SK-MEL-5 (cell line): ENCODE results near the gene KRT39. TPM values are rescaled to one million over a fixed set of nuclear protein-coding genes. Genes with fewer than 3 reads are reported as not detected.
"Not testable (repeated sequence)": the region's sequence is repeated elsewhere in the genome, so short reads cannot be mapped to it uniquely, and the experiment has no call there.

Source experiments
- DNase-seq: peaks from one replicate; pipeline ENCODE4 v3.0.0-alpha.2; 2016; ENCODE audit warnings: low read depth, low spot score
- in situ Hi-C: cut with HindIII; loops from 2 replicates; pipeline ENCODE4 v1.10.0; 2016; ENCODE audit warnings: low sequenced_read_pairs, high pct_unique_total_duplicates, low pct_unique_long_range_greater_than_20kb
- small RNA-seq, 2 experiments: library from RNA; depleted of rRNA; stranded (forward); fragments of <200 nt; gene quantifications; one replicate each; pipeline ENCODE3, GENCODE V24; 2014
- total RNA-seq: library from RNA; depleted of rRNA; stranded (reverse); fragments of >200 nt; shearing (Covaris generic); gene quantifications from 2 replicates; pipeline ENCODE4 v1.2.3, GENCODE V29; 2014; rRNA removed

KRT39 gene
- total RNA-seq, 1 experiment from 2014 or later = not detected

DNA sequence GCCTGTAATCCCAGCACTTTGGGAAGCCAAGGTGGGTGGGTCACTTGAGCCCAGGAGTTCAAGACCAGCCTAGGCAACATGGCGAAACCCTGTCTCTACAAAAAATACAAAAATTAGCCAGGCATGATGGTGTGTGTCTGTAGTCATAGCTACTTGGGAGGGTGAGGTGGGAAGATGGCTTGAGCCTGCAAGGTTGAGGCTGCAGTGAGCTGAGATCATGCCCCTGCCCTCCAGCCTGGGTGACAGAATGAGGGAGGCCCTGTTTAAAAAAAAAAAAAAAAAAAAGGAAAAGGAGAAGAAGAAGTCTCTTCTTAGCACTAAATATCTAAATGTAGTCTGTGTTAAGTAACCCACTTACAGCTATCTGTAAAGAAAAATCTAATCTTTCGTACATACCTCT is 49.6 kb downstream of the KRT39 start:
- DNase-seq, in situ Hi-C loops: not testable (repeated sequence)

- peak; percentile 30 for DNase-seq
- in situ Hi-C loops = no loop called here
Measured at GRCh38 chr17:40916366-40916765, 50.4 kb downstream of the KRT39 start.

- no peak for DNase-seq
- in situ Hi-C loops = no loop called here
Measured at GRCh38 chr17:40915721-40916256, 51.0 kb downstream of the KRT39 start.

DNA sequence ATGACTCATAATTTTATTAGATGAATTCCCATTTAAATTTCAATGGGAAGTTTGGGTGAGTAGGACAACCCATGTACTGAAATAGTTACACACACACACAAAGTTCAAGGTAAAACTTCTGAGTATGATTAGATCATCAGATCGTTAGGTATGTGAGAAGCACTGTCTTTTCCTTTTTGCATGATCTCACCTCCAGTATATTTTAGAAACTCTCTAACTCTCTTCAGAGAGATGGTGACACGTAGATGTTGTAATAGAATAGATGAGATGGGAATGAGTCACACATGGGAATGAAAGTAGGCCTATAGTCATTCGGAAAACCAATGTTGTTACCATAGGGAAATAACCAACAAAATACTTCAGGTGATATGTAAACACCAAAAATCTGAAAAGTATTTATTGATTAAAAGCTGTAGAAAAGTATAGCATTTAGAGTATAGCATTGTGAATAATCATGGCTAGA is 51.5 kb downstream of the KRT39 start:
- no peak for DNase-seq
- in situ Hi-C loops = no loop called here

DNA sequence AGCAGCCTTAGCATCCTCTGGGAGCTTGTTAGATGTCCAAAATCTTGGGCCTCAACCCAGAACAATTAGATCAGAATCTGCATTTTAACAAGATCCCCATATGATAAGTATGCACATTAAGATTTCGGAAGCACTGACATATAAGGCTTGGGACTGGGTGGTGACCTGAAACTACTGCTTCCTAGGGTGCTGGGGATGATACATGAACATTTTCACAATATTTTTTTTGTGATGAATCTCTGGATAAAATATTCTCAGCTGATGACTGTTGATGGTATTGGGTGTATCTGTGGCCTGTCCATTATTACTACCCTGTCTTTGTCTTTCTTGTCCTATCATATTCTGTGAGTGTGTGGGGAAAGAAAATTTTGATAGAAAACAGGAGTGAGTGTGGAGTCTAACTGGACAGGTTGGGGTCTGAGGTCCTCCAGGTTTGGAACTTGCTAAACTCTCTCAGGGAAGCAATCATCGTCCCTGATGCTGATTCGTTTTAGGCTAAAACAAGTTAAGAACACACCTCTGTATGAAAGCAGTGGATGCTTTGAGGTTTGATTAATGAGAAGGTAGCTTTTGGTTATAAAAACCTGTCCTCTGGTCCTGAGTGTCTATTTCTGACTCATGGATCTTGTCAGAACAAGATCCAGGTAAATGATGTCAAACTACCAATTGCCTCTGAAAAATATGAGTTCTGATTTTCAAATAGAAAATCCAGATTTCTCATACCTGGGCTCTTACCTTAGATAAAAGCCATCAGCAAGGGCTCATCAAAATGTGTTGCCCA is 52.5 kb downstream of the KRT39 start:
- in situ Hi-C loops = no loop called here
- no peak for DNase-seq

GRCh38 chr17:40912486-40913210 is 54.1 kb downstream of the KRT39 start:
- DNase-seq = no peak
- in situ Hi-C loops = no loop called here

GRCh38 chr17:40910441-40910841 is 56.3 kb downstream of the KRT39 start:
- in situ Hi-C loops = no loop called here
- peak; percentile 43 for DNase-seq

- DNase-seq = no peak
- in situ Hi-C loops = no loop called here
Measured at GRCh38 chr17:40909755-40910154, 57.0 kb downstream of the KRT39 start.

GRCh38 chr17:40909351-40909750 is 57.4 kb downstream of the KRT39 start:
- in situ Hi-C loops = no loop called here
- DNase-seq = peak; percentile 89

Small RNA genes within 50 kb of the gene (small RNA-seq; reads per million reads assigned to genes)
- 0 reads per million in 2 experiments for gene KRTAP3-4P

Other genes starting within 250 kb of the KRT39 start
- 0.05 and 0.27 TPM in 2 replicates for gene KRT25, start 211.6 kb downstream of the KRT39 start, total RNA-seq
- gene KRT26, start 194.7 kb downstream of the KRT39 start, total RNA-seq = not detected in 2 replicates
- gene KRT27, start 184.4 kb downstream of the KRT39 start, total RNA-seq = 5.9 and 6.9 TPM in 2 replicates
- not detected in 2 replicates for gene KRT28, start 167.0 kb downstream of the KRT39 start, total RNA-seq
- gene KRT10, start 144.3 kb downstream of the KRT39 start, total RNA-seq = 8.1 and 15.9 TPM in 2 replicates
- gene KRT12, start 99.7 kb downstream of the KRT39 start, total RNA-seq = 0.59 and 0.82 TPM in 2 replicates
- gene KRT20, start 81.7 kb downstream of the KRT39 start, total RNA-seq = not detected in 2 replicates
- gene KRT23, start 29.3 kb downstream of the KRT39 start, total RNA-seq = not detected in 2 replicates
- gene KRT40, start 17.4 kb upstream of the KRT39 start, total RNA-seq = not detected in 2 replicates
- not detected in 2 replicates for gene KRTAP3-3, start 27.2 kb upstream of the KRT39 start, total RNA-seq
- gene KRTAP3-2, start 33.0 kb upstream of the KRT39 start, total RNA-seq = not detected in 2 replicates
- gene KRTAP3-1, start 42.2 kb upstream of the KRT39 start, total RNA-seq = not detected in 2 replicates
- gene KRTAP1-5, start 60.3 kb upstream of the KRT39 start, total RNA-seq = not detected in 2 replicates
- gene KRTAP1-4, start 63.2 kb upstream of the KRT39 start, total RNA-seq = not detected in 2 replicates
- gene KRTAP1-3, start 67.9 kb upstream of the KRT39 start, total RNA-seq = not detected in 2 replicates
- not detected in 2 replicates for gene KRTAP1-1, start 74.5 kb upstream of the KRT39 start, total RNA-seq
- not detected in 2 replicates for gene KRTAP2-1, start 80.4 kb upstream of the KRT39 start, total RNA-seq
- gene KRTAP2-2, start 88.3 kb upstream of the KRT39 start, total RNA-seq = not detected in 2 replicates
- not detected in 2 replicates for gene KRTAP2-3, start 93.2 kb upstream of the KRT39 start, total RNA-seq
- gene KRTAP2-4, start 98.9 kb upstream of the KRT39 start, total RNA-seq = not detected in 2 replicates
- not detected in 2 replicates for gene KRTAP4-7, start 117.2 kb upstream of the KRT39 start, total RNA-seq
- gene KRTAP4-8, start 131.2 kb upstream of the KRT39 start, total RNA-seq = not detected in 2 replicates
- gene KRTAP4-16, start 135.3 kb upstream of the KRT39 start, total RNA-seq = not detected in 2 replicates
- gene KRTAP4-9, start 138.4 kb upstream of the KRT39 start, total RNA-seq = not detected in 2 replicates
- not detected in 2 replicates for gene KRTAP4-11, start 151.4 kb upstream of the KRT39 start, total RNA-seq
- gene KRTAP4-12, start 157.2 kb upstream of the KRT39 start, total RNA-seq = not detected in 2 replicates
- not detected in 2 replicates for gene KRTAP4-6, start 173.6 kb upstream of the KRT39 start, total RNA-seq
- gene KRTAP4-5, start 182.9 kb upstream of the KRT39 start, total RNA-seq = not detected in 2 replicates
- not detected in 2 replicates for gene KRTAP4-4, start 193.8 kb upstream of the KRT39 start, total RNA-seq
- not detected in 2 replicates for gene KRTAP4-3, start 201.3 kb upstream of the KRT39 start, total RNA-seq
- not detected in 2 replicates for gene KRTAP4-2, start 211.3 kb upstream of the KRT39 start, total RNA-seq
- gene KRTAP4-1, start 218.0 kb upstream of the KRT39 start, total RNA-seq = not detected in 2 replicates
- not detected in 2 replicates for gene KRTAP9-1, start 222.9 kb upstream of the KRT39 start, total RNA-seq